ENCODE results near the gene TTI1. TPM values are rescaled to one million over a fixed set of nuclear protein-coding genes. Genes with fewer than 3 reads are reported as not detected.

TTI1 gene
- total RNA-seq, 4 donors from 2014 or later: 14.8 to 25.4 (median 20.3) TPM

GRCh38 chr20:38063911-38064530 lies 30.8 kb upstream of the TTI1 start:
- H3K36me3 ChIP-seq: peaks cover 0 to 83% of the 10 kb centered on the region in 2 donors
- no peak for ATAC-seq
- no peaks in the 10 kb centered on the region for H3K9me3 ChIP-seq
- no peaks in the 10 kb centered on the region for H3K27me3 ChIP-seq
- no peak for TF ChIP-seq POLR2A (IDR thresholded peaks at IDR 0.05)
- TF ChIP-seq, protein P1, sequence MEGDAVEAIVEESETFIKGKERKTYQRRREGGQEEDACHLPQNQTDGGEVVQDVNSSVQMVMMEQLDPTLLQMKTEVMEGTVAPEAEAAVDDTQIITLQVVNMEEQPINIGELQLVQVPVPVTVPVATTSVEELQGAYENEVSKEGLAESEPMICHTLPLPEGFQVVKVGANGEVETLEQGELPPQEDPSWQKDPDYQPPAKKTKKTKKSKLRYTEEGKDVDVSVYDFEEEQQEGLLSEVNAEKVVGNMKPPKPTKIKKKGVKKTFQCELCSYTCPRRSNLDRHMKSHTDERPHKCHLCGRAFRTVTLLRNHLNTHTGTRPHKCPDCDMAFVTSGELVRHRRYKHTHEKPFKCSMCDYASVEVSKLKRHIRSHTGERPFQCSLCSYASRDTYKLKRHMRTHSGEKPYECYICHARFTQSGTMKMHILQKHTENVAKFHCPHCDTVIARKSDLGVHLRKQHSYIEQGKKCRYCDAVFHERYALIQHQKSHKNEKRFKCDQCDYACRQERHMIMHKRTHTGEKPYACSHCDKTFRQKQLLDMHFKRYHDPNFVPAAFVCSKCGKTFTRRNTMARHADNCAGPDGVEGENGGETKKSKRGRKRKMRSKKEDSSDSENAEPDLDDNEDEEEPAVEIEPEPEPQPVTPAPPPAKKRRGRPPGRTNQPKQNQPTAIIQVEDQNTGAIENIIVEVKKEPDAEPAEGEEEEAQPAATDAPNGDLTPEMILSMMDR (IDR thresholded peaks at IDR 0.05 in 4 of 5, conservative IDR thresholded peaks at IDR 0.05 in 1 of 5): no peak
- no peak overlapping the region for H3K4me3 ChIP-seq
- intact Hi-C loops (cut with DNase I; ENCODE audit: low total_unique reads): no loop called here
- in situ Hi-C loops (cut with MboI; ENCODE audit: low sequenced_read_pairs in 4 of 4): loop anchor here in 1 of 4 donors (25.0 kb wide), 1 partner anchor 273 kb away; the partner anchor contains the start of gene LBP
- no peak overlapping the region for H3K27ac ChIP-seq
- no peak for DNase-seq
- peaks cover 39 to 48% of the 10 kb centered on the region in 2 donors for H3K4me1 ChIP-seq

DNA sequence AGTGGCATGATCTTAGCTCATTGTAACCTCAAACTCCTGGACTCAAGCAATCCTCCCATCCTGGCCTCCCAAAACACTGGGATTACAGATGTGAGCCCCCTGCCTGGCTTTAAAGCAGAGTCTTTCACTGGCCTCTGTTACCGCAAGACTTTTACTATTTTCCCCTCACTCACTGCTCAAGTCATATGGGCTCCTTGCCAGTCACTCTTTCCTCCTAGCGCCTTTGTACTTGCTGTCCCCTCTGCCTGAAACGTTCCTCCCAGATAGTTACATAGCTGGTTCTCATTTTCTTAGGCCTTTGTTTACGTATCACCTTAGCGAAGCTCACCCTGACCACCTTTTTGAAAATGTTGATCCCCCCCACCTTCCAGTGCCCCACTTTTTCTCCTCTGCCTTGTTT lies 29.6 kb upstream of the TTI1 start:
- Histone ChIP-seq H3K4me1 (peaks cover 39 to 47% of the 10 kb centered on the region in 2 donors), H3K27me3 (no peaks in the 10 kb centered on the region), H3K4me3 (no peak overlapping the region), H3K9me3 (no peaks in the 10 kb centered on the region), H3K27ac (no peak overlapping the region), H3K36me3 (peaks cover 0 to 83% of the 10 kb centered on the region in 2 donors)
- DNase-seq: no peak
- intact Hi-C loops (cut with DNase I; ENCODE audit: low total_unique reads) (no loop called here), in situ Hi-C loops (cut with MboI; ENCODE audit: low sequenced_read_pairs in 4 of 4) (loop anchor here in 1 of 4 donors (25.0 kb wide), 1 partner anchor 274 kb away; the partner anchor contains the start of gene LBP)
- no peak for TF ChIP-seq POLR2A (IDR thresholded peaks at IDR 0.05)
- TF ChIP-seq, protein P1 (IDR thresholded peaks at IDR 0.05 in 4 of 5, conservative IDR thresholded peaks at IDR 0.05 in 1 of 5): no peak
- no peak for ATAC-seq

DNA sequence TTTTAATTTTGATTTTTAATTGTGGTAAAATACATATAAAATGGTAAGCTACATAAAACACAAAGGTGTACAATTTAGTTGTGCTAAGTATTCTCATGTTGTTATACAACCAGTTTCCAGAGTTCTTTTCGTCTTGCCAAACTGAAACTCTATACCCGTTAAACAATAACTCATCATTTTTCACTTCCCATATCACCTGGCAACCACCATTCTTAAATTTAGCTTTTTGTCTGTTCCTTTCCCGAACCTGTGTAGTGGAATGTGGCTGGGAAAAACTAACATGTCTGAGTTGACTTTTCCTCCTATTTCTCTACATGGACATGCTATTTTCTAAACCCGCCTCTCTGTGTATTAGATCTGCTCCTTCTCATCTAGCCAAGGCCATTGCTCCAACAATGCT lies 27.9 kb upstream of the TTI1 start:
- no peak for ATAC-seq
- TF ChIP-seq POLR2A (IDR thresholded peaks at IDR 0.05): no peak
- TF ChIP-seq, protein P1 (IDR thresholded peaks at IDR 0.05 in 4 of 5, conservative IDR thresholded peaks at IDR 0.05 in 1 of 5): no peak
- Histone ChIP-seq H3K27ac (peak overlapping the region in 1 of 4 donors; percentile 44), H3K36me3 (peaks cover 0 to 82% of the 10 kb centered on the region in 2 donors), H3K4me1 (peaks cover 32 to 35% of the 10 kb centered on the region in 2 donors), H3K4me3 (no peak overlapping the region), H3K9me3 (no peaks in the 10 kb centered on the region), H3K27me3 (no peaks in the 10 kb centered on the region)
- intact Hi-C loops (cut with DNase I; ENCODE audit: low total_unique reads) (no loop called here), in situ Hi-C loops (cut with MboI; ENCODE audit: low sequenced_read_pairs in 4 of 4) (loop anchor here in 1 of 4 donors (25.0 kb wide), 1 partner anchor 276 kb away; the partner anchor contains the start of gene LBP)
- DNase-seq: no peak

- ATAC-seq: no peak
- in situ Hi-C loops (cut with MboI; ENCODE audit: low sequenced_read_pairs in 4 of 4): loop anchor here in 1 of 4 donors (25.0 kb wide), 1 partner anchor 277 kb away; the partner anchor contains the start of gene LBP
These were observed 27.3 kb upstream of the TTI1 start for GRCh38 chr20:38060536-38060935.

More at GRCh38 chr20:38060536-38060935, 27.3 kb upstream of the TTI1 start:
- intact Hi-C loops (cut with DNase I; ENCODE audit: low total_unique reads): no loop called here
- Histone ChIP-seq H3K4me3 (no peak overlapping the region), H3K4me1 (peaks cover 26 to 30% of the 10 kb centered on the region in 2 donors), H3K36me3 (peaks cover 0 to 78% of the 10 kb centered on the region in 2 donors), H3K27ac (peak overlapping the region in 1 of 4 donors; percentile 44), H3K9me3 (no peaks in the 10 kb centered on the region), H3K27me3 (no peaks in the 10 kb centered on the region)
- TF ChIP-seq POLR2A (IDR thresholded peaks at IDR 0.05): no peak
- TF ChIP-seq, protein P1 (IDR thresholded peaks at IDR 0.05 in 4 of 5, conservative IDR thresholded peaks at IDR 0.05 in 1 of 5): no peak
- DNase-seq: no peak
